Erythroblast (primary cell): Measurements from ENCODE around the gene CACNA1C.

Experiments
- GATA1 ChIP-seq: IDR thresholded peaks from 2 replicates; pipeline ENCODE4 v1.6.1; 2011; ENCODE audit warnings: low read depth, mild to moderate bottlenecking, control low read depth, low read length, moderate library complexity
- POLR2A ChIP-seq: IDR thresholded peaks from 2 replicates; pipeline ENCODE4 v1.6.1; 2011; ENCODE audit warnings: mild to moderate bottlenecking, low read length

GRCh38 chr12:2583642-2584401, 531.0 kb downstream of the CACNA1C start:
- TF ChIP-seq POLR2A: no peak
- no peak for TF ChIP-seq GATA1
